ENCODE data around the gene SPTBN1. TPM values are rescaled to one million over a fixed set of nuclear protein-coding genes. Genes with fewer than 3 reads are reported as not detected.

Gene SPTBN1
- total RNA-seq, 2 donors from 2014 or later, result 415 to 524 TPM

DNA sequence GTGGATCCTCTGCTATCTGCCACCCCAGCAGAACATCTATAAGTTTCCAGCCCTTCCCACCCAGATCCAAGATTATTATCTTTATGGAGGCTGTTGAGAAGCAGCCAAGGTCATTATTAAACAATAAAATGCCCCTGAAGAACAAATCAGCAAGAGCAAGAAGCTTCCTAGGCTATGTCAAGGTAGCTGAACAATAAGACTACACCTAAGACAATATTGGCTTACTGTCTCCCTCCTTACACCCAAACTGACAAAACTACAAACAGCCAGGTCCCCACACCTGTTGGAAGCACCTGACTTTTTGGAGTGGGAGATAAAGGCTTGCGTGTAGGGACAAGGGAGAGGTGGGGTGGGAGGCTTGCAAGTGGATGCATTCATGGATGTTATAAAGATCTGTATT is 128.5 kb downstream of the SPTBN1 start:
- Histone ChIP-seq H3K4me3 (no peak overlapping the region), H3K4me1 (ENCODE audit: control insufficient read depth in 1 of 2, low read depth in 2 of 2) (peaks cover 9 to 61% of the 10 kb centered on the region in 2 donors), H3K27me3 (replicated peaks; ENCODE audit: insufficient read depth) (no peaks in the 10 kb centered on the region), H3K36me3 (no peaks in the 10 kb centered on the region), H3K27ac (no peak overlapping the region), H3K9me3 (no peaks in the 10 kb centered on the region)
- DNase-seq (ENCODE audit: low spot score) (no peak), ATAC-seq (ENCODE audit: insufficient number of reproducible peaks, low FRiP score, low read depth) (no peak)
- TF ChIP-seq, protein P1, sequence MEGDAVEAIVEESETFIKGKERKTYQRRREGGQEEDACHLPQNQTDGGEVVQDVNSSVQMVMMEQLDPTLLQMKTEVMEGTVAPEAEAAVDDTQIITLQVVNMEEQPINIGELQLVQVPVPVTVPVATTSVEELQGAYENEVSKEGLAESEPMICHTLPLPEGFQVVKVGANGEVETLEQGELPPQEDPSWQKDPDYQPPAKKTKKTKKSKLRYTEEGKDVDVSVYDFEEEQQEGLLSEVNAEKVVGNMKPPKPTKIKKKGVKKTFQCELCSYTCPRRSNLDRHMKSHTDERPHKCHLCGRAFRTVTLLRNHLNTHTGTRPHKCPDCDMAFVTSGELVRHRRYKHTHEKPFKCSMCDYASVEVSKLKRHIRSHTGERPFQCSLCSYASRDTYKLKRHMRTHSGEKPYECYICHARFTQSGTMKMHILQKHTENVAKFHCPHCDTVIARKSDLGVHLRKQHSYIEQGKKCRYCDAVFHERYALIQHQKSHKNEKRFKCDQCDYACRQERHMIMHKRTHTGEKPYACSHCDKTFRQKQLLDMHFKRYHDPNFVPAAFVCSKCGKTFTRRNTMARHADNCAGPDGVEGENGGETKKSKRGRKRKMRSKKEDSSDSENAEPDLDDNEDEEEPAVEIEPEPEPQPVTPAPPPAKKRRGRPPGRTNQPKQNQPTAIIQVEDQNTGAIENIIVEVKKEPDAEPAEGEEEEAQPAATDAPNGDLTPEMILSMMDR (IDR thresholded peaks at IDR 0.05), result no peak

DNA sequence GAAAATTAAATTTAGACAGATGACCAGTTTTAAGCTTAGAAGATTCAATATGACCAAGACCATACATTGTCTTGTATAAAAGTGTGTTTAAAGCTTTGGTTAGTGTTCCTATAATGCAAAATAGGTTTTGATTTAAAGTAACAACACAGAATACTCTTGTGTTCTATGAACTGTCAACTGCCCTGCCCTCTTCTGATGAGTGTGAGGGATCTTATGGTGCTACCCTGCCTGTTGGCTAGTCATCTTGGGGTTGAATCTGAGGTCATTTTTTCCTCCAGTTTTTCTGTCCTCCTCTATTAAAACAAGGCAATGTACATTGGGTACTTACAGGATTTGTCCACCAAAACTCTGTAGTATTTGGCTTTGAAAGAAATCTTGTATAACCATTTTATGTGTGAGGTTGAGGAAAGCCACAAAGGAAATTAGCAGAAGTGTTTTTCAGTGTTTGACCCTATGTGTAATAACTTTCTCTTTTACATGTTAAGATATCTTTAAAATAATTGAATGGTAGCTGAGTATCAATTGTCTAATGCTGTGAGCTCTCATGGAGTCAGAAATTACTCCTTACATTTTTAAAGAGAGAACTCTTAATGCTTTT is 129.1 kb downstream of the SPTBN1 start:
- H3K9me3 ChIP-seq, result no peaks in the 10 kb centered on the region
- no peak overlapping the region for H3K27ac ChIP-seq
- H3K4me3 ChIP-seq, result no peak overlapping the region
- H3K27me3 ChIP-seq (replicated peaks; ENCODE audit: insufficient read depth), result no peaks in the 10 kb centered on the region
- no peaks in the 10 kb centered on the region for H3K36me3 ChIP-seq
- no peak for DNase-seq (ENCODE audit: low spot score)
- H3K4me1 ChIP-seq (ENCODE audit: control insufficient read depth in 1 of 2, low read depth in 2 of 2), result peaks cover 3 to 58% of the 10 kb centered on the region in 2 donors
- TF ChIP-seq, protein P1 (IDR thresholded peaks at IDR 0.05), result no peak
- ATAC-seq (ENCODE audit: insufficient number of reproducible peaks, low FRiP score, low read depth), result no peak

DNA sequence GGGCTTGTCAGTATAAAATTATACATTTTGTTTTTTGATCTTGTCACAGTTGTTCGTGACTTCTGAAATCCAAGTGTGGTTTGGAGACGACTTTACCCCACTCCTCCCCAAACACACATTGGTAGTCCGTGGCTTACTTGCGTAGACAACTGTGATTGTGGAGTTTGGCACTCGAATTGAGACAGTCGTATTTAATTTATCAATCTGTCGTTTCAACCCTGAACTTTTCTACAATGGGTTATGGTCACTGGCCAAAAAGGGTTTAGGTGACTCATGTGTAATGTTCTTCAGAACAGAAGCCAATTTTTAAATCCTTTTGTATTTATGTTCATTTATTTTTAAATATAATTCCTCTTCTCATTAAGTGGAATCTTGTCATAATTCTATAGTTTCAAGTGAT is 129.9 kb downstream of the SPTBN1 start:
- peaks cover 0 to 56% of the 10 kb centered on the region in 2 donors for H3K4me1 ChIP-seq (ENCODE audit: control insufficient read depth in 1 of 2, low read depth in 2 of 2)
- TF ChIP-seq, protein P1 (IDR thresholded peaks at IDR 0.05), result no peak
- H3K36me3 ChIP-seq, result no peaks in the 10 kb centered on the region
- no peak for ATAC-seq (ENCODE audit: insufficient number of reproducible peaks, low FRiP score, low read depth)
- no peaks in the 10 kb centered on the region for H3K27me3 ChIP-seq (replicated peaks; ENCODE audit: insufficient read depth)
- H3K4me3 ChIP-seq, result no peak overlapping the region
- no peaks in the 10 kb centered on the region for H3K9me3 ChIP-seq
- H3K27ac ChIP-seq, result no peak overlapping the region
- no peak for DNase-seq (ENCODE audit: low spot score)

DNA sequence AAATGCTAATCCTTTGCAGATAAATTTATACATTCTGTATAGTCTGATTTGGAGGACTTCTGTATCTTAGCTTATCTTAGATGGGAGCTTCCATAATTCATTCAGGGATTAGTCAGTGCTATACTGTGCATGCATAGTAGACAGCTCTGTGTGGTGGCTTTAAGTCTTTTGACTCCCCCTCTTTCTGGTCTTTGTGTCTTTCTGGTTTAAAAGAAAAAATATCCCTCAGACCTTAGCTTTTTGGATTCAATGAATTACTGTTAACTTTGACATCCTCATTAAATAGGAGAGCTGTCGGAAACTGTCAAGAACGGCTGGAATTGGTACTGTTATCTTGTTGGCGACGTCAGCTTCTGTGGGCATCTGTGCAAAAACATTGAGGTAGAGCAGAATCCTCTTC is 130.4 kb downstream of the SPTBN1 start:
- no peaks in the 10 kb centered on the region for H3K36me3 ChIP-seq
- no peak for ATAC-seq (ENCODE audit: insufficient number of reproducible peaks, low FRiP score, low read depth)
- DNase-seq (ENCODE audit: low spot score), result no peak
- H3K27ac ChIP-seq, result no peak overlapping the region
- peaks cover 0 to 56% of the 10 kb centered on the region in 2 donors for H3K4me1 ChIP-seq (ENCODE audit: control insufficient read depth in 1 of 2, low read depth in 2 of 2)
- no peaks in the 10 kb centered on the region for H3K9me3 ChIP-seq
- TF ChIP-seq, protein P1 (IDR thresholded peaks at IDR 0.05), result no peak
- H3K4me3 ChIP-seq, result no peak overlapping the region
- H3K27me3 ChIP-seq (replicated peaks; ENCODE audit: insufficient read depth), result no peaks in the 10 kb centered on the region

DNA sequence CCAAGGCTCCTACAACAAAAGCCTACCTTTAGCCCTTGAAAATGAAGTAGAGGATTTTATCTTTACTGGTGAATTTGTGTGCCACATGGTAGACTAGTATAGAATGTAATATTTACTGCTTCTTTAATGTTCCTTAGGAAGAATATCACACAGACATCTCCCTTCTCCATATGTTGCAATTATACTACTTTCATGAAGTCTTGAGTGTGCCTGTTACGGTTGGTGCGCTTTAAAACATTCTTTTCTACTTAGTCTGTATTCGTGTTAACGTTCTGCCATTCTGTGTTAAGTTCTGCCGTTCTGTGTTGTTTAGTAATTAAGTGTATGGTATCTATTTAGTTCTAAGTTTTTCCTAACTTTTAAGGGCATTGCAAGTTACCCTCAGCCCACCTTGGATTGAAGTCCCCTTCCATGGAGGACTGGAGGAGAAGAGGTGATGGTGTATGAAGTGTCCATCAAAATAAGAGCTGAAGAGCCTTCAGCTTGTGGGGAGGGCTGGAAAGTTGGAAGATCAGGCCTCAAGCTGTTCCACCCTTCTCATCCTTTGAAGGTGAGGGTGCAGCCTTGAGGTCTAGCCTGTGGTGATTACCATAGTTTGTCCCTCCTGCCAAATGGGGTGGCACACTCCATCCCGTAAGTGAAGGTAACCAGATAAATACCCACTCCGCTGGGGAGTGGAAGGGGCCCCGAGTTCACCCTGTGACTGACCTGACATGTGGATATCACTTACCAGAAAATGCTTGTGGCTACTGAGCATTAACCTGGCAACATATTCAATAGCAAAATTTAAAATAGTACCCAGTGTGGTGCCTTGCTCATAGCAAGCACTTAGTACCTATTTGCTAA is 131.3 kb downstream of the SPTBN1 start:
- TF ChIP-seq, protein P1 (IDR thresholded peaks at IDR 0.05), result no peak
- ATAC-seq (ENCODE audit: insufficient number of reproducible peaks, low FRiP score, low read depth) (no peak), DNase-seq (ENCODE audit: low spot score) (no peak)
- Histone ChIP-seq H3K4me3 (no peak overlapping the region), H3K4me1 (ENCODE audit: control insufficient read depth in 1 of 2, low read depth in 2 of 2) (peaks cover 0 to 56% of the 10 kb centered on the region in 2 donors), H3K9me3 (no peaks in the 10 kb centered on the region), H3K27me3 (replicated peaks; ENCODE audit: insufficient read depth) (no peaks in the 10 kb centered on the region), H3K36me3 (no peaks in the 10 kb centered on the region), H3K27ac (no peak overlapping the region)
